ENCODE data around the gene ACP7. TPM values are rescaled to one million over a fixed set of nuclear protein-coding genes. Genes with fewer than 3 reads are reported as not detected.
"Not testable (repeated sequence)": the region's sequence is repeated elsewhere in the genome, so short reads cannot be mapped to it uniquely, and the experiment has no call there.

Gene ACP7
- total and polyA plus RNA-seq, 2 experiments from 2014 or later: not detected

- H3K9me3 ChIP-seq (ENCODE audit: low read depth): no peaks in the 10 kb centered on the region
- no peaks in the 10 kb centered on the region for H3K27me3 ChIP-seq
- H3K36me3 ChIP-seq: no peaks in the 10 kb centered on the region
- H3K27ac ChIP-seq: no peak overlapping the region
- H3K4me1 ChIP-seq (ENCODE audit: low read depth): no peaks in the 10 kb centered on the region
- no peak for TF ChIP-seq CTCF (IDR thresholded peaks at IDR 0.05; ENCODE audit: low read depth, low read length)
- no peak overlapping the region for H3K4me3 ChIP-seq
- peak in 1 of 2 donors; percentile 17 for DNase-seq (ENCODE audit: low read depth in 1 of 2, low spot score in 1 of 2)
Observed at GRCh38 chr19:39111593-39112199, 27.5 kb downstream of the ACP7 start.

- H3K27me3 ChIP-seq: no peaks in the 10 kb centered on the region
- H3K4me3 ChIP-seq: no peak overlapping the region
- no peaks in the 10 kb centered on the region for H3K4me1 ChIP-seq (ENCODE audit: low read depth)
- H3K36me3 ChIP-seq: no peaks in the 10 kb centered on the region
- H3K27ac ChIP-seq: no peak overlapping the region
- TF ChIP-seq CTCF (IDR thresholded peaks at IDR 0.05; ENCODE audit: low read depth, low read length): no peak
- no peaks in the 10 kb centered on the region for H3K9me3 ChIP-seq (ENCODE audit: low read depth)
- DNase-seq (ENCODE audit: low read depth in 1 of 2, low spot score in 1 of 2): no peak
Observed at GRCh38 chr19:39112338-39112890, 28.2 kb downstream of the ACP7 start.

GRCh38 chr19:39113199-39113598, 29.0 kb downstream of the ACP7 start:
- Histone ChIP-seq H3K27me3 (no peaks in the 10 kb centered on the region), H3K4me3 (no peak overlapping the region), H3K36me3 (no peaks in the 10 kb centered on the region), H3K9me3 (ENCODE audit: low read depth) (no peaks in the 10 kb centered on the region), H3K4me1 (ENCODE audit: low read depth) (no peaks in the 10 kb centered on the region), H3K27ac (no peak overlapping the region)
- no peak for DNase-seq (ENCODE audit: low read depth in 1 of 2, low spot score in 1 of 2)
- no peak for TF ChIP-seq CTCF (IDR thresholded peaks at IDR 0.05; ENCODE audit: low read depth, low read length)

GRCh38 chr19:39115105-39115847, 31.1 kb downstream of the ACP7 start:
- Histone ChIP-seq H3K4me3 (no peak overlapping the region), H3K27ac (no peak overlapping the region), H3K27me3 (no peaks in the 10 kb centered on the region), H3K4me1 (ENCODE audit: low read depth) (no peaks in the 10 kb centered on the region), H3K9me3 (ENCODE audit: low read depth) (no peaks in the 10 kb centered on the region), H3K36me3 (no peaks in the 10 kb centered on the region)
- no peak for DNase-seq (ENCODE audit: low read depth in 1 of 2, low spot score in 1 of 2)
- no peak for TF ChIP-seq CTCF (IDR thresholded peaks at IDR 0.05; ENCODE audit: low read depth, low read length)

- H3K9me3 ChIP-seq (ENCODE audit: low read depth); H3K27ac ChIP-seq; H3K4me1 ChIP-seq (ENCODE audit: low read depth); DNase-seq (ENCODE audit: low read depth in 1 of 2, low spot score in 1 of 2); H3K4me3 ChIP-seq; H3K36me3 ChIP-seq; H3K27me3 ChIP-seq: not testable (repeated sequence)
Observed at GRCh38 chr19:39117023-39117422, 32.9 kb downstream of the ACP7 start.

- H3K4me1 ChIP-seq (ENCODE audit: low read depth): no peaks in the 10 kb centered on the region
- no peak for DNase-seq (ENCODE audit: low read depth in 1 of 2, low spot score in 1 of 2)
- H3K27me3 ChIP-seq: no peaks in the 10 kb centered on the region
- no peak overlapping the region for H3K27ac ChIP-seq
- no peak overlapping the region for H3K4me3 ChIP-seq
- no peaks in the 10 kb centered on the region for H3K9me3 ChIP-seq (ENCODE audit: low read depth)
- no peaks in the 10 kb centered on the region for H3K36me3 ChIP-seq
- no peak for TF ChIP-seq CTCF (IDR thresholded peaks at IDR 0.05; ENCODE audit: low read depth, low read length)
Observed at GRCh38 chr19:39119830-39120229, 35.7 kb downstream of the ACP7 start.

Data from cardiac muscle cell (in vitro differentiated cells and primary cell).